Karpas-422 (cell line): ENCODE measurements around the gene MYO7B. TPM values are rescaled to one million over a fixed set of nuclear protein-coding genes. Genes with fewer than 3 reads are reported as not detected.

ENCODE experiments used
- DNase-seq: peaks from one replicate; pipeline ENCODE4 v3.0.0-alpha.2; 2015
- H2AFZ ChIP-seq: fragments of 200-600 bp; sonication (generic); 2 replicates; pipeline ENCODE4 v1.6.1; 2014; ENCODE audit warnings: antibody characterized with exemption, low read length, mixed read lengths
- H3K27ac ChIP-seq: fragments of 200-600 bp; sonication (generic); 2 replicates; pipeline ENCODE4 v1.5.1; 2014; ENCODE audit warnings: mild to moderate bottlenecking, low read length, moderate library complexity
- H3K27me3 ChIP-seq: fragments of 200-600 bp; sonication (generic); 2 replicates; pipeline ENCODE4 v1.6.1; 2014; ENCODE audit warnings: low read length, mixed read lengths
- H3K36me3 ChIP-seq: fragments of 200-600 bp; sonication (generic); 2 replicates; pipeline ENCODE4 v1.6.1; 2014; ENCODE audit warnings: low read length, mixed read lengths; ENCODE audit not compliant: insufficient read depth
- H3K4me1 ChIP-seq: fragments of 200-600 bp; sonication (generic); 2 replicates; pipeline ENCODE4 v1.6.1; 2014; ENCODE audit warnings: mild to moderate bottlenecking, low read length, mixed read lengths
- H3K4me2 ChIP-seq: fragments of 200-600 bp; sonication (generic); 2 replicates; pipeline ENCODE4 v1.6.1; 2014; ENCODE audit warnings: low read length, low read depth, mild to moderate bottlenecking; ENCODE audit not compliant: poor library complexity, severe bottlenecking
- H3K4me3 ChIP-seq: fragments of 200-600 bp; sonication (generic); 2 replicates; pipeline ENCODE4 v1.5.1; 2014; ENCODE audit warnings: mild to moderate bottlenecking, antibody characterized with exemption, low read length, mixed read lengths
- H3K79me2 ChIP-seq: fragments of 200-600 bp; sonication (generic); 2 replicates; pipeline ENCODE4 v1.6.1; 2014; ENCODE audit warnings: mild to moderate bottlenecking, low read length, mixed read lengths
- H3K9ac ChIP-seq: fragments of 200-600 bp; sonication (generic); 2 replicates; pipeline ENCODE4 v1.6.0; 2014; ENCODE audit warnings: low read length
- H3K9me2 ChIP-seq: fragments of 200-600 bp; sonication (generic), shearing (Covaris generic); replicated peaks from 2 replicates; pipeline ENCODE4 v1.6.0; 2014; ENCODE audit warnings: mild to moderate bottlenecking, low read length, moderate library complexity; ENCODE audit not compliant: insufficient read depth
- H3K9me3 ChIP-seq: fragments of 300-700, 200-600 bp; sonication (generic); 2 replicates; pipeline ENCODE4 v1.6.1; 2014; ENCODE audit warnings: low read length, mixed read lengths
- H4K20me1 ChIP-seq: fragments of 200-600 bp; sonication (generic); 2 replicates; pipeline ENCODE4 v1.6.1; 2014; ENCODE audit warnings: mild to moderate bottlenecking, antibody characterized with exemption, low read length, low read depth; ENCODE audit not compliant: insufficient read depth
- total RNA-seq: library from RNA; depleted of rRNA; stranded (reverse); fragments of >200 nt; shearing (Covaris generic); gene quantifications from 2 replicates; pipeline ENCODE4 v1.2.3, GENCODE V29; 2014; ENCODE audit warnings: low replicate concordance

Gene MYO7B
- total RNA-seq, 1 experiment from 2014 or later, result 3.0 TPM

DNA sequence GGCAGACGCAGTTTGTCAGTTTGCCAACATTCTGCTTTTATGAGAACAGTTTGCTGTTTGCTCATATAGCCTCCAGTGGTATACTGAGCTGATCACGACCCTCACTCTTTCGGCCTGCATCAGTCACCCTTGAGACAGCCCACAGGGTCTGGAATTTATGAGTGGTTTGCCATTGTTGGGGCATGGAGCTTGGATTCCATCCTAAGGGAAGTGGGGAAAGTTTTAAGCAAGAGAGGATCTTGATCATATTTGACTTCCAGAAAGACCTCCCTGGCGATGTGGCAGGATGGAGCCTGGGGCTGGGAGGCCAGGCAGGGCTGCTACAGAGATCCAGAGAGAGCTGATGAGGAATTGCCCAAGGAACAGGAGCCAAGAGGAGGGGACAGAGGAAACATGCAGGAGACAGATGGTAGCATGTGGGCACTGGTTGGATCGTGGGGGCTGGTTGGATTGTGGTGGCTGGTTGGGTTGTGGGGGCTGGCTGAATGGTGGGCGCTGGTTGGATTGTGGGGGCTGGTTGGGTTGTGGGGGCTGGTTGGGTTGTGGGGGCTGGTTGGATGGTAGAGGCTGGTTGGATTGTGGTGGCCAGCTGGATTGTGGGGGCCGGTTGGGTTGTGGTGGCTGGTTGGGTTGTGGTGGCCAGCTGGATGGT is 83.2 kb downstream of the MYO7B start:
- no peaks in the 10 kb centered on the region for H3K79me2 ChIP-seq
- H3K9me3 ChIP-seq, result no peaks in the 10 kb centered on the region
- no peak overlapping the region for H3K4me2 ChIP-seq
- no peaks in the 10 kb centered on the region; the same call in 1 of the 2 replicates for H3K27me3 ChIP-seq
- no peaks in the 10 kb centered on the region for H3K36me3 ChIP-seq
- no peak for DNase-seq
- no peaks in the 10 kb centered on the region for H4K20me1 ChIP-seq
- no peak overlapping the region for H2AFZ ChIP-seq
- H3K9me2 ChIP-seq, result no peaks in the 10 kb centered on the region
- no peak overlapping the region for H3K9ac ChIP-seq
- H3K4me1 ChIP-seq, result no peaks in the 10 kb centered on the region
- H3K27ac ChIP-seq, result no peak overlapping the region
- no peak overlapping the region for H3K4me3 ChIP-seq

DNA sequence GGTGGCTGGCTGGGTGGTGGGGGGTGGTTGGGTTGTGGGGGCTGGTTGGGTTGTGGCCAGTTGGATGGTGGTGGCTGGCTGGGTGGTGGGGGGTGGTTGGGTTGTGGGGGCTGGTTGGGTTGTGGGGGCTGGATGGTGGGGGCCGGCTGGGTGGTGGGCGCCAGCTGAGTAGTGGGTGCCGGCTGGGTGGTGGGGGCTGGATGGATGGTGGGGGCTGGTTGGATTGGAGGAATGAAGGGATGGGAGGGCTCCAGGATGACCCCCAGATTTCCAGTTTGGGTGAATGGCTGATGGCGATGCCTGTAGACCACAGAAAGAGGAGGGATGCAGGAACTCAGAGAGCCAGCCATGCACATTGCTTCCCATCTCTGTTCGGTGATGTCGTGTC is 83.7 kb downstream of the MYO7B start:
- Histone ChIP-seq H4K20me1 (no peaks in the 10 kb centered on the region), H2AFZ (no peak overlapping the region), H3K27ac (no peak overlapping the region), H3K4me2 (no peak overlapping the region), H3K9me3 (no peaks in the 10 kb centered on the region), H3K27me3 (no peaks in the 10 kb centered on the region), H3K4me1 (no peaks in the 10 kb centered on the region), H3K36me3 (no peaks in the 10 kb centered on the region), H3K9ac (no peak overlapping the region), H3K9me2 (no peaks in the 10 kb centered on the region), H3K4me3 (no peak overlapping the region), H3K79me2 (no peaks in the 10 kb centered on the region)
- DNase-seq, result no peak

DNA sequence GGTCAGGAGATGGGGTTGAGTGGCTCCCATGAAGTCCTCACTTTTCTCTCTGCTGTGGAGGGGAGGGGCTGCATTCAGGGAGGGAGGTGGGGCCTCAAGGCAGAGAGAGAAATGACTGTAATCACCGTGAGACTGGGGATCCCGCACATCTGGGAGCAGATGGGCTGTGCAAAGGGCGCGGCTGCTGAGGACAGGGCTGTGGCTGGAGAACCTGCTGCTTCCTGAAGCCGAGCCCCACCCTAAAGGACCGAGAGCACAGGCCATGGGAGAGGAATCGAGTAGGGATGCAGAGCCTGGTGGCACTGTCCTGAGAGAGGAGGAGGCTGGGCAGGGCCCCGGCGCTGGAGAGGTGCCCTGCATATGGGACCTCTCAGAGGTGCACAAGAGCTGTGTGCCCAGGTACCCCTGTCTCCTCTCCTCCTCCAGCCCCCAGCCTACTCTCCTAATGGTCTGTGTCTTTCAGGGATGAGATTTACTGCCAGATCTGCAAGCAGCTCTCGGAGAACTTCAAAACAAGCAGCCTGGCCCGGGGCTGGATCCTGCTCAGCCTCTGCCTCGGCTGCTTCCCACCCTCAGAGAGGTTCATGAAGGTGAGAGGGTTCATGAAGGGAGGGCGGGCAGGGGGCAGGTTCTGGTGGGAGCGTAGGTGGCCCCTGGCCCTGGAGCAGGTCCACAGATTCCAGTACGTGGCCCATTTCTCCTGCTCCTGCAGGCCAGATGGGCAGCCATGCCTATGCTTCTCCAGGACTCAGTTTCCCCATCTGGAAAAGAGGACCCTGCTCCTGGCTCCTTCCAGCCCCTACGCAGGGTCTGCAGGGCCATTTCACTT is 84.6 kb downstream of the MYO7B start:
- Histone ChIP-seq H3K27ac (no peak overlapping the region), H3K4me3 (no peak overlapping the region), H3K4me2 (no peak overlapping the region), H3K27me3 (no peaks in the 10 kb centered on the region), H3K4me1 (no peaks in the 10 kb centered on the region), H2AFZ (no peak overlapping the region), H3K9ac (no peak overlapping the region), H3K9me2 (no peaks in the 10 kb centered on the region), H3K9me3 (no peaks in the 10 kb centered on the region), H3K79me2 (no peaks in the 10 kb centered on the region), H3K36me3 (no peaks in the 10 kb centered on the region), H4K20me1 (no peaks in the 10 kb centered on the region)
- no peak for DNase-seq

DNA sequence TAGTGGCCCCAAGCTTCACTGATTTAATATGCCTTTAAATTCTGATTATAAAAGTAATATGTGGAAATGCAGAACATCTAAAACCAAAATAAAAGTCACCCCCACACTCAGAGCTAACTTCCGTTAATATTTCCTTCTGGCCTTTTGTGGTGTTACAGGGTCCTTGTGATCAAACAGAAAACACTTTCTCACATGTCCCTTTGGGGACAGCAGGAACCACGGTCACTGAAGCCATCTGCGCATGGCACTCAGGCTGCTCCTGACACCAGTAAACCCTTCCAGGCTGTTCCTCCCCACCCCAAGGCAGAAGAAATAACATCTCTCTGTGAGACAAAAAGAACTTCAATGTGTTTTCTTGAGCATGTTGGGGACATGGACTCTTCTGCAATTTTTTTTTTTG is 85.4 kb downstream of the MYO7B start:
- Histone ChIP-seq H4K20me1 (no peaks in the 10 kb centered on the region), H3K27ac (no peak overlapping the region), H3K4me1 (no peaks in the 10 kb centered on the region), H3K36me3 (no peaks in the 10 kb centered on the region), H3K9me3 (no peaks in the 10 kb centered on the region), H3K27me3 (no peaks in the 10 kb centered on the region), H2AFZ (no peak overlapping the region), H3K9ac (no peak overlapping the region), H3K4me2 (no peak overlapping the region), H3K9me2 (no peaks in the 10 kb centered on the region), H3K79me2 (no peaks in the 10 kb centered on the region), H3K4me3 (no peak overlapping the region)
- DNase-seq, result no peak

DNA sequence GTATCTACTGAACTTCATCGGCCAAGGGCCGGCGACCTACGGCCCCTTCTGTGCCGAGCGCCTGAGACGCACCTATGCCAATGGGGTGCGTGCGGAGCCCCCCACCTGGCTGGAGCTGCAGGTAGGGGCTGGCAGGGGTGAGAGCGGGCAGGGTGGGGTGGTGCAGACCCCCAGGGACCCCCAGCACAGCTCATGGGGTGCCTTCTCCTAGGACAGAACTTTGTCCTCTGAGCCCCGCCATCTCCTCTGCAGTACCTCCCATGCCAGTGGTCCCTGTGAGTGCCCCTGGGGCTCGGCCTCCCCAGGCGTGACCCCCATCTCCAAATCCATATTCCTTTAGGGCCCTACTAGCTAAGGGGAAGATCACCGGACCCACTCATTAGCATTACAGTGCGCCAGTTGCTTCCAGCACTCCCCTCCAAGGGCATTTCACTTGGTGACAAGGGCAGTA is 86.5 kb downstream of the MYO7B start:
- H3K9me2 ChIP-seq, result no peaks in the 10 kb centered on the region
- no peak overlapping the region for H3K9ac ChIP-seq
- H3K4me1 ChIP-seq, result no peaks in the 10 kb centered on the region
- no peak overlapping the region for H3K27ac ChIP-seq
- H3K4me3 ChIP-seq, result no peak overlapping the region
- no peaks in the 10 kb centered on the region for H4K20me1 ChIP-seq
- no peak for DNase-seq
- H2AFZ ChIP-seq, result no peak overlapping the region
- no peaks in the 10 kb centered on the region for H3K9me3 ChIP-seq
- H3K36me3 ChIP-seq, result no peaks in the 10 kb centered on the region
- no peak overlapping the region for H3K4me2 ChIP-seq
- no peaks in the 10 kb centered on the region for H3K79me2 ChIP-seq
- H3K27me3 ChIP-seq, result no peaks in the 10 kb centered on the region

DNA sequence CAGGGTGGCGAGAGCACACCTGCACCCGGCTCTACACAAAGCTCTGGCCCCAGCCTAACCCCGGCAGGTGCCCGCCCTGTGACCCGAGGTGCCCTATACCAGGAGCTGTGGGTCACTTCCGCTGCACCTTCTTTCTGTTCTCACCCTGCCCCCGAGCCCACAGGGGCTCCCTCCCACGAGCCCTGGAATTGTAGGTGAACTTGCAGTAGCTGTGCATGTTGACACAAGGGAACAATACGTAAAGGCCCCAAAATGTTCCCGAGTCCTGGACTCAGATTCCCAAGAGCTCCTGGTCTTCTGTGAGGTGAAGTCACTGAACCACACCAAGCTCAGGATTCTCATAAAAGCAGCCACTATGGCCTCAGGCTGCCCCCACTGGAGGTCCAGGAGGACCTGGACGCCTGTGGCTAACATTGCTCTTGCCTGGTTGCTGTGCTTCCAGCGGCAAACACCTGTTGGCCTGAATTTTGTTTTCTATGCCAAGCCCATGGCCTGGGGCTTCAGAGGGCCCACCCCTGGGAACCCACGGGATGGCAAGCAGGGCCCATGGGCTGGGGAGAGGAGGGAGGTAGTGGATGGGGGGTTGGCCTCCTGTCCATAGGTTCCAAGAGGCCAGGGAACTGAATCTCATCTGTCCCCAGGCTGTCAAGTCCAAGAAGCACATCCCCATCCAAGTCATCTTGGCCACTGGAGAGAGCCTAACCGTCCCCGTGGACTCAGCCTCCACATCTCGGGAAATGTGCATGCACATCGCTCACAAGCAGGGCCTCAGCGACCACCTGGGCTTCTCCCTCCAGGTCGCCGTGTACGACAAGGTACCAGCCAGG is 87.3 kb downstream of the MYO7B start:
- no peaks in the 10 kb centered on the region for H3K36me3 ChIP-seq
- no peak overlapping the region for H3K4me2 ChIP-seq
- no peaks in the 10 kb centered on the region for H3K79me2 ChIP-seq
- H2AFZ ChIP-seq, result no peak overlapping the region
- H3K27me3 ChIP-seq, result no peaks in the 10 kb centered on the region
- no peaks in the 10 kb centered on the region for H3K9me3 ChIP-seq
- H3K27ac ChIP-seq, result no peak overlapping the region
- H3K9ac ChIP-seq, result no peak overlapping the region
- no peak for DNase-seq
- no peak overlapping the region for H3K4me3 ChIP-seq
- H3K9me2 ChIP-seq, result no peaks in the 10 kb centered on the region
- H3K4me1 ChIP-seq, result no peaks in the 10 kb centered on the region
- no peaks in the 10 kb centered on the region for H4K20me1 ChIP-seq

DNA sequence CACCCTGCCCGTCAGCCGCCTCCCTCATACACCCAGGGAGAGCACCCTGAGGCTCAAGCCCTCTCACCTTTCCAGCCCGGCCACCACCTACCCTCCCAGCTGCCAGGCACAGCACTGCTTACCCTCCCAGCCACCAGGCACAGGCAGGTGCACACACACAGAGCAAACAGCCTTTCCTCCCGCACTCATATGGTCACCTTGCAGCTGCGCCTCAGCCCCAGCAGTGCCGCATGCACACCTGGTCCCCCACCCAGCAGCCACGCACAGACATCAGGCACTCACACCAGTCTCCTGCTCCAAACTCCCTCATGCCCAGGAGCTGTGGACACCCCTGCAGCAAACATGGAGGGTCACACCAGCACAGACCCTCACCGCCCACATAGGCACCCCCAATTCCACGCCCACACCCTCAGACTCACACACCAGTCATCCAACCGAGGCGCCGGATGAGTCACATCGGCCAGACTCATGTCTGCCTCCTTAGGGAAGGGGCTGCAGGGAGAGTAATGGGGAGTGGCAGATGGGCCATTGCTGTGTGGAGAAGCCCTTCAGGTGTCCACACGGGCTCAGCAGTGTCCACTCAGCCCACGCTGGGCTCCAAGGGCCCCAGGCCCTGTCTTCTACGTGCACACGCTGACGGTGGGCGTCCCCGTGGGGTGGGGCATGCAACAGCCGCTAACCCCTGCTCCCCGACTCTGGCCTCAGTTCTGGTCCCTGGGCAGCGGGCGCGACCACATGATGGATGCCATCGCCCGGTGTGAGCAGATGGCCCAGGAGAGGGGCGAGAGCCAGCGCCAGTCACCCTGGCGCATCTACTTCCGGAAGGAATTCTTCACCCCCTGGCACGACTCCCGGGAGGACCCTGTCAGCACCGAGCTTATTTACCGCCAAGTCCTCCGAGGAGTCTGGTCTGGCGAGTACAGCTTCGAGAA is 88.2 kb downstream of the MYO7B start:
- Histone ChIP-seq H3K9me3 (no peaks in the 10 kb centered on the region), H3K9ac (no peak overlapping the region), H3K27ac (no peak overlapping the region), H3K27me3 (no peaks in the 10 kb centered on the region), H2AFZ (no peak overlapping the region), H3K4me3 (no peak overlapping the region), H3K79me2 (no peaks in the 10 kb centered on the region), H4K20me1 (no peaks in the 10 kb centered on the region), H3K4me2 (no peak overlapping the region), H3K4me1 (no peaks in the 10 kb centered on the region), H3K9me2 (no peaks in the 10 kb centered on the region), H3K36me3 (no peaks in the 10 kb centered on the region)
- no peak for DNase-seq
